IMR-90 (cell line): ENCODE measurements around the gene HNRNPH2. TPM values are rescaled to one million over a fixed set of nuclear protein-coding genes. Genes with fewer than 3 reads are reported as not detected.

Experiments used
- ATAC-seq: fragments of 200-7000 bp; cut with Tn5 transposase; 2 replicates; pipeline ENCODE4 v1.9.1; 2020; ENCODE audit warnings: low read depth, mild to moderate bottlenecking, moderate library complexity
- BruUV-seq: library from RNA; stranded (reverse); fragments of 400-500 nt; replicated peaks from 2 replicates; lab custom pipeline; 2021; lab: Mats Ljungman, UMichigan
- CTCF ChIA-PET: fragments of 300-600 bp; formaldehyde crosslinking; extraction: SDS; loops from one replicate; lab custom pipeline; 2021; ENCODE audit warnings: antibody characterized with exemption; lab: Yijun Ruan, JAX
- POLR2A ChIA-PET: fragments of 300-600 bp; sonication (Branson Sonifier 250); formaldehyde crosslinking; loops from one replicate; lab custom pipeline; 2022; ENCODE audit warnings: antibody characterized with exemption; ENCODE audit not compliant: unreplicated experiment; lab: Charles Lee
- DNase-seq: peaks from one replicate; pipeline ENCODE4 v3.0.0; 2013
- H2AFZ ChIP-seq: replicated peaks from 2 replicates; pipeline ENCODE3; 2013; ENCODE audit warnings: low read length, mild to moderate bottlenecking; ENCODE audit not compliant: poor library complexity
- H2AK5ac ChIP-seq: 2 replicates; pipeline ENCODE4 v1.6.1; 2013; ENCODE audit warnings: low read depth, low read length, inconsistent platforms
- H2AK9ac ChIP-seq: replicated peaks from 2 replicates; pipeline ENCODE3; 2013; ENCODE audit warnings: mild to moderate bottlenecking, low read depth, low read length, moderate library complexity; ENCODE audit not compliant: poor library complexity
- H2BK120ac ChIP-seq: 2 replicates; pipeline ENCODE4 v1.6.1; 2013; ENCODE audit warnings: low read depth, low read length, inconsistent platforms
- H2BK15ac ChIP-seq: 3 replicates; pipeline ENCODE4 v1.6.1; 2013; ENCODE audit warnings: low read depth, low read length, inconsistent platforms
- H2BK20ac ChIP-seq: 2 replicates; pipeline ENCODE4 v1.6.1; 2013; ENCODE audit warnings: low read depth, mild to moderate bottlenecking, inconsistent platforms, low read length, moderate library complexity
- H2BK5ac ChIP-seq: 2 replicates; pipeline ENCODE4 v1.6.1; 2013; ENCODE audit warnings: mild to moderate bottlenecking, low read depth, low read length, inconsistent platforms; ENCODE audit not compliant: poor library complexity, severe bottlenecking
- H3K14ac ChIP-seq: replicated peaks from 2 replicates; pipeline ENCODE4 v1.6.1; 2013; ENCODE audit warnings: low read depth, low read length, inconsistent platforms
- H3K18ac ChIP-seq: 2 replicates; pipeline ENCODE4 v1.6.1; 2013; ENCODE audit warnings: low read depth, low read length, control low read depth
- H3K23ac ChIP-seq: 2 replicates; pipeline ENCODE4 v1.6.1; 2013; ENCODE audit warnings: low read depth, low read length, inconsistent platforms
- H3K27ac ChIP-seq: 2 replicates; pipeline ENCODE4 v1.5.1; 2013; ENCODE audit warnings: mild to moderate bottlenecking, control low read depth, low read length; ENCODE audit not compliant: insufficient read depth
- H3K27me3 ChIP-seq: 2 replicates; pipeline ENCODE4 v1.6.1; 2013; ENCODE audit warnings: low read length; ENCODE audit not compliant: control insufficient read depth, insufficient read depth
- H3K36me3 ChIP-seq: 2 replicates; pipeline ENCODE4 v1.6.1; 2013; ENCODE audit warnings: low read length, mixed read lengths; ENCODE audit not compliant: control insufficient read depth, insufficient read depth
- H3K4ac ChIP-seq: 2 replicates; pipeline ENCODE4 v1.6.1; 2013; ENCODE audit warnings: low read depth, low read length, inconsistent platforms
- H3K4me1 ChIP-seq: 2 replicates; pipeline ENCODE4 v1.6.1; 2013; ENCODE audit warnings: low read length, mixed read lengths; ENCODE audit not compliant: control insufficient read depth, insufficient read depth
- H3K4me2 ChIP-seq: 2 replicates; pipeline ENCODE4 v1.6.1; 2013; ENCODE audit warnings: low read depth, mild to moderate bottlenecking, control low read depth, low read length, moderate library complexity
- H3K4me3 ChIP-seq: 2 replicates; pipeline ENCODE4 v1.5.1; 2013; ENCODE audit warnings: low read depth, mild to moderate bottlenecking, control low read depth, low read length, moderate library complexity; ENCODE audit not compliant: insufficient read depth
- H3K56ac ChIP-seq: 2 replicates; pipeline ENCODE4 v1.6.1; 2013; ENCODE audit warnings: low read length, inconsistent platforms; ENCODE audit not compliant: insufficient read depth; ENCODE audit errors: extremely low read depth
- H3K79me1 ChIP-seq, 2 experiments: 2 replicates each; pipeline ENCODE4 v1.6.1; 2013; ENCODE audit warnings: low read length in 2 of 2, inconsistent platforms in 1 of 2, low read depth in 1 of 2
- H3K9ac ChIP-seq: 2 replicates; pipeline ENCODE4 v1.6.1; 2013; ENCODE audit warnings: low read depth, low read length, control low read depth
- H3K9me1 ChIP-seq: 2 replicates; pipeline ENCODE4 v1.6.1; 2013; ENCODE audit warnings: low read length, inconsistent platforms; ENCODE audit not compliant: insufficient read depth
- H3K9me3 ChIP-seq: 2 replicates; pipeline ENCODE4 v1.6.1; 2013; ENCODE audit warnings: low read length; ENCODE audit not compliant: control insufficient read depth, insufficient read depth
- H4K20me1 ChIP-seq: 2 replicates; pipeline ENCODE4 v1.6.1; 2013; ENCODE audit warnings: low read length, inconsistent platforms; ENCODE audit not compliant: insufficient read depth
- H4K5ac ChIP-seq: 2 replicates; pipeline ENCODE4 v1.6.1; 2013; ENCODE audit warnings: mild to moderate bottlenecking, low read depth, low read length, control low read depth
- H4K8ac ChIP-seq, 2 experiments: 2 replicates each; pipeline ENCODE4 v1.6.1; 2013; ENCODE audit warnings: low read depth in 2 of 2, low read length in 2 of 2, control low read depth in 1 of 2, inconsistent platforms in 1 of 2
- H4K91ac ChIP-seq: 2 replicates; pipeline ENCODE4 v1.6.1; 2013; ENCODE audit warnings: low read depth, low read length, inconsistent platforms; ENCODE audit not compliant: insufficient read depth
- BHLHE40 ChIP-seq: fragments of 150-350 bp; IDR thresholded peaks from 2 replicates; pipeline ENCODE4 v1.6.1; 2016; ENCODE audit warnings: mild to moderate bottlenecking, low read depth, low read length
- CEBPB ChIP-seq: IDR thresholded peaks from 2 replicates; pipeline ENCODE4 v1.6.1; 2012; ENCODE audit warnings: low read depth, low read length, improper control_type of control experiment
- CHD1 ChIP-seq: IDR thresholded peaks from 2 replicates; pipeline ENCODE4 v1.6.1; 2012; ENCODE audit warnings: low read depth, low read length, improper control_type of control experiment
- CTCF ChIP-seq: conservative IDR thresholded peaks from 2 replicates; pipeline ENCODE4 v1.5.1; 2012; ENCODE audit warnings: mild to moderate bottlenecking, low read depth, low read length, improper control_type of control experiment
- ELK1 ChIP-seq: fragments of 150-350 bp; IDR thresholded peaks from 2 replicates; pipeline ENCODE4 v1.6.1; 2016; ENCODE audit warnings: low read depth, mild to moderate bottlenecking, low read length, moderate library complexity, borderline replicate concordance
- FOS ChIP-seq: fragments of 150-350 bp; IDR thresholded peaks from 2 replicates; pipeline ENCODE4 v1.6.1; 2016; ENCODE audit warnings: low read depth, low read length
- MAFK ChIP-seq: IDR thresholded peaks from 2 replicates; pipeline ENCODE4 v1.6.1; 2012; ENCODE audit warnings: low read depth, low read length, improper control_type of control experiment
- MAZ ChIP-seq: IDR thresholded peaks from 2 replicates; pipeline ENCODE4 v1.6.1; 2012; ENCODE audit warnings: low read depth, mild to moderate bottlenecking, low read length, improper control_type of control experiment, moderate library complexity, borderline replicate concordance
- MXI1 ChIP-seq: IDR thresholded peaks from 2 replicates; pipeline ENCODE4 v1.6.1; 2012; ENCODE audit warnings: low read depth, mild to moderate bottlenecking, low read length, moderate library complexity, borderline replicate concordance
- NFE2L2 ChIP-seq: fragments of 150-350 bp; IDR thresholded peaks from 2 replicates; pipeline ENCODE4 v1.6.1; 2016; ENCODE audit warnings: low read depth, mild to moderate bottlenecking, low read length
- POLR2A ChIP-seq: IDR thresholded peaks from 2 replicates; pipeline ENCODE4 v1.6.1; 2012; ENCODE audit warnings: mild to moderate bottlenecking, low read depth, low read length
- RAD21 ChIP-seq: IDR thresholded peaks from 2 replicates; pipeline ENCODE4 v1.6.1; 2012; ENCODE audit warnings: low read length, improper control_type of control experiment
- RCOR1 ChIP-seq: IDR thresholded peaks from 2 replicates; pipeline ENCODE4 v1.6.1; 2012; ENCODE audit warnings: mild to moderate bottlenecking, low read length, improper control_type of control experiment; ENCODE audit not compliant: insufficient replicate concordance
- RFX5 ChIP-seq: IDR thresholded peaks from 2 replicates; pipeline ENCODE4 v1.8.0; 2012; ENCODE audit warnings: low read depth, mild to moderate bottlenecking, low read length, moderate library complexity
- SMC3 ChIP-seq: fragments of 150-350 bp; IDR thresholded peaks from 2 replicates; pipeline ENCODE4 v1.6.1; 2016; ENCODE audit warnings: low read depth, mild to moderate bottlenecking, antibody characterized with exemption, low read length, moderate library complexity
- USF2 ChIP-seq: fragments of 150-350 bp; IDR thresholded peaks from 2 replicates; pipeline ENCODE4 v1.6.1; 2017; ENCODE audit warnings: mild to moderate bottlenecking, antibody characterized with exemption, low read length, low read depth
- WGBS, 2 experiments: methylation state at CpG; one replicate each; pipeline versions ENCODE4 v1.1.5 to v1.1.7; 2013; ENCODE audit warnings: missing lambda C conversion rate in 2 of 2; ENCODE audit not compliant: insufficient read length in 1 of 2; ENCODE audit errors: extremely low coverage in 2 of 2; 5-methylcytosine and 5-hydroxymethylcytosine counted together
- dilution Hi-C: fragments of 300-500 bp; cut with HindIII; formaldehyde crosslinking; loops from one replicate; pipeline ENCODE4 v1.14.3; 2018; ENCODE audit warnings: low sequenced_read_pairs; ENCODE audit not compliant: unreplicated experiment
- in situ Hi-C: fragments of 300-500 bp; cut with MboI; formaldehyde crosslinking; loops from 3 replicates; pipeline ENCODE4 v1.14.3; 2019; ENCODE audit warnings: low sequenced_read_pairs, inconsistent platforms, mixed read lengths
- intact Hi-C: fragments of 100-400 bp; cut with micrococcal nuclease; formaldehyde crosslinking; loops from 2 replicates; pipeline ENCODE4 v1.10.0; 2022
- polyA plus RNA-seq, 3 experiments: library from polyadenylated mRNA; depleted of rRNA; stranded (reverse); fragments of >200 nt; gene quantifications; 2 replicates each; pipeline ENCODE4 v1.2.3, GENCODE V29; 2012; ENCODE audit warnings: low replicate concordance in 1 of 3
- total RNA-seq: library from RNA; depleted of rRNA; stranded (reverse); fragments of >200 nt; gene quantifications from 2 replicates; pipeline ENCODE4 v1.2.3, GENCODE V29; 2012

The HNRNPH2 gene
- total and polyA plus RNA-seq, 2 of the 4 experiments (the other 2 are of a cell fraction) = 42.8 to 54.3 TPM

GRCh38 chrX:101360390-101360789 lies 47.6 kb upstream of the HNRNPH2 start:
- intact Hi-C loops = no loop called here
- H2BK5ac ChIP-seq = no peak overlapping the region

More at GRCh38 chrX:101360390-101360789, 47.6 kb upstream of the HNRNPH2 start:
- Histone ChIP-seq H2AK9ac (peak overlapping the region; percentile 63), H2BK120ac (no peak overlapping the region), H3K4me2 (no peak overlapping the region), H2AK5ac (no peak overlapping the region), H4K91ac (no peak overlapping the region), H2BK15ac (no peak overlapping the region), H3K18ac (no peak overlapping the region), H3K56ac (no peak overlapping the region), H3K27ac (no peak overlapping the region), H3K9me1 (peaks cover 5% of the 10 kb centered on the region; the same call in 1 of the 2 replicates), H3K14ac (no peak overlapping the region), H3K4me1 (no peaks in the 10 kb centered on the region), H4K20me1 (no peaks in the 10 kb centered on the region), H4K8ac (peak overlapping the region in 1 of 2 experiments; percentile 40; a peak in 1 of 4 replicates), H3K27me3 (peaks cover 10% of the 10 kb centered on the region; the same call in 1 of the 2 replicates), H3K9ac (no peak overlapping the region), H3K4me3 (no peak overlapping the region), H3K4ac (peak overlapping the region; percentile 9; the same call in 1 of the 2 replicates), H3K79me1 (no peaks in the 10 kb centered on the region), H2AFZ (peak overlapping the region; percentile 83), H3K9me3 (no peaks in the 10 kb centered on the region), H3K36me3 (no peaks in the 10 kb centered on the region), H3K23ac (no peak overlapping the region), H4K5ac (no peak overlapping the region), H2BK20ac (no peak overlapping the region)
- ATAC-seq (no peak), DNase-seq (no peak)
- TF ChIP-seq USF2 (no peak), NFE2L2 (no peak), FOS (no peak), RAD21 (no peak), RCOR1 (no peak), CHD1 (no peak), MXI1 (no peak), CTCF (no peak), BHLHE40 (no peak), POLR2A (no peak), MAZ (no peak), ELK1 (no peak), MAFK (no peak), RFX5 (no peak), SMC3 (no peak), CEBPB (no peak)
- ChIA-PET POLR2A (no interaction called here), CTCF (no interaction called here)
- dilution Hi-C loops = no loop called here
- in situ Hi-C loops = no loop called here
- BruUV-seq = no TSS peak
- 50% methylated on average over 1 of the region's 7 CpGs; no CpG with 5 or more reads in 1 of the 2 experiments for WGBS, 2 experiments
